Muscle layer of duodenum (tissue), 2 donors: ENCODE measurements around the gene SH3YL1.
A peak's percentile ranks its signal among the peaks of the same experiment; 100 is the strongest.

ENCODE experiments used
- H3K27ac ChIP-seq: one replicate; pipeline ENCODE4 v1.7.0; 2013; ENCODE audit warnings: mild to moderate bottlenecking, low read length
- H3K27me3 ChIP-seq: one replicate; pipeline ENCODE4 v1.7.0; 2013; ENCODE audit warnings: low read depth, mild to moderate bottlenecking, control low read depth, low read length
- H3K36me3 ChIP-seq, 2 donors: one replicate each; pipeline ENCODE4 v1.7.0; 2013; ENCODE audit warnings: low read length in 2 of 2, control low read depth in 1 of 2, mild to moderate bottlenecking in 1 of 2; ENCODE audit not compliant: insufficient read depth in 2 of 2, control insufficient read depth in 1 of 2
- H3K4me1 ChIP-seq, 2 donors: one replicate each; pipeline ENCODE4 v1.7.0; 2013; ENCODE audit warnings: low read length in 2 of 2, mild to moderate bottlenecking in 2 of 2, control low read depth in 1 of 2, moderate library complexity in 1 of 2; ENCODE audit not compliant: insufficient read depth in 2 of 2, control insufficient read depth in 1 of 2
- H3K4me3 ChIP-seq, 2 donors: one replicate each; pipeline ENCODE4 v1.7.0; 2013; ENCODE audit warnings: low read length in 2 of 2, low read depth in 1 of 2, mild to moderate bottlenecking in 1 of 2
- H3K9me3 ChIP-seq, 2 donors: one replicate each; pipeline ENCODE4 v1.7.0; 2013; ENCODE audit warnings: low read length in 2 of 2, control low read depth in 1 of 2, mild to moderate bottlenecking in 1 of 2; ENCODE audit not compliant: control insufficient read depth in 1 of 2
- donor health status: healthy.

Gene SH3YL1

GRCh38 chr2:264493-265468, 949 bp upstream of the SH3YL1 start, which contains the start of gene ACP1:
Gene ACP1, plus strand, starts transcription at chr2:264947. Its CDS starts 18 bp downstream, at chr2:264965.
- Histone ChIP-seq H3K4me1 (peaks cover 0 to 21% of the 10 kb centered on the region in 2 donors), H3K4me3 (peak within 1 kb of the TSS; percentile 77 to 96), H3K27me3 (no peaks in the 10 kb centered on the region), H3K9me3 (no peaks in the 10 kb centered on the region), H3K27ac (peak within 1 kb of the TSS; percentile 62), H3K36me3 (peaks cover 0 to 3% of the 10 kb centered on the region in 2 donors)

GRCh38 chr2:263022-263738, 652 bp downstream of the SH3YL1 start:
- Histone ChIP-seq H3K27me3 (no peaks in the 10 kb centered on the region), H3K4me3 (peak overlapping the region; percentile 55 to 96), H3K4me1 (peaks cover 0 to 16% of the 10 kb centered on the region in 2 donors), H3K36me3 (peaks cover 0 to 3% of the 10 kb centered on the region in 2 donors), H3K27ac (peak overlapping the region; percentile 62), H3K9me3 (no peaks in the 10 kb centered on the region)

GRCh38 chr2:262117-262516, 1.7 kb downstream of the SH3YL1 start:
- Histone ChIP-seq H3K4me3 (no peak overlapping the region), H3K9me3 (peaks cover 0 to 8% of the 10 kb centered on the region in 2 donors), H3K27me3 (no peaks in the 10 kb centered on the region), H3K36me3 (peaks cover 0 to 3% of the 10 kb centered on the region in 2 donors), H3K27ac (peak overlapping the region; percentile 3), H3K4me1 (peaks cover 0 to 15% of the 10 kb centered on the region in 2 donors)

- peaks cover 0 to 6% of the 10 kb centered on the region in 2 donors for H3K4me1 ChIP-seq
- H3K27ac ChIP-seq: no peak overlapping the region
- peaks cover 0 to 3% of the 10 kb centered on the region in 2 donors for H3K36me3 ChIP-seq
- H3K27me3 ChIP-seq: no peaks in the 10 kb centered on the region
- no peak overlapping the region for H3K4me3 ChIP-seq
- H3K9me3 ChIP-seq: peaks cover 0 to 8% of the 10 kb centered on the region in 2 donors
Measured at GRCh38 chr2:260507-261161, 3.2 kb downstream of the SH3YL1 start.

DNA sequence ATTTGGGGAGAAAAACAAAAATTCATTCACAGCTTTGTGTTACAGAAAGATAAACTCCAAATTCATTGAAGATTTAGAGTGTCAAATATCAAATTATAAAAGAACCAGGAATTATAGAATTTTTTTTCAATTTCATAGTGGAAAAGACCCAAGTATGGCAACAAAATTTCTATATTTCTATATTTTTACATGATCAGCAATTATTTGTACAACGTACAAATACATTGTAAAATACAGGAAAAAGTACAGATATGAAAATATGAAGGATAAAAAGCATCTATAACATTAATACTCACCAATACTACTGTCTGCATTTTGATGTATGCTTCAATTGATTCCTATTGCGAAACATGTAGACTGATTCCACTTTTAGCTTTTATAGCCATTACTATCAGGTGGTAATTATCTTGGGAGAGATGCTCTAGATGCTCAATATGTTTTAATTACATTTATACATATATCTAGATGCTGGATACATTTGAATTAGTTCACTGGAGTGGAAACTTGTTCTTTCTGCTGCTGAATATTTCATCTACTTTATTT, 4.0 kb downstream of the SH3YL1 start:
- H3K4me3 ChIP-seq: no peak overlapping the region
- peaks cover 0 to 8% of the 10 kb centered on the region in 2 donors for H3K9me3 ChIP-seq
- H3K27ac ChIP-seq: no peak overlapping the region
- H3K4me1 ChIP-seq: no peaks in the 10 kb centered on the region
- H3K36me3 ChIP-seq: peaks cover 0 to 3% of the 10 kb centered on the region in 2 donors
- no peaks in the 10 kb centered on the region for H3K27me3 ChIP-seq

DNA sequence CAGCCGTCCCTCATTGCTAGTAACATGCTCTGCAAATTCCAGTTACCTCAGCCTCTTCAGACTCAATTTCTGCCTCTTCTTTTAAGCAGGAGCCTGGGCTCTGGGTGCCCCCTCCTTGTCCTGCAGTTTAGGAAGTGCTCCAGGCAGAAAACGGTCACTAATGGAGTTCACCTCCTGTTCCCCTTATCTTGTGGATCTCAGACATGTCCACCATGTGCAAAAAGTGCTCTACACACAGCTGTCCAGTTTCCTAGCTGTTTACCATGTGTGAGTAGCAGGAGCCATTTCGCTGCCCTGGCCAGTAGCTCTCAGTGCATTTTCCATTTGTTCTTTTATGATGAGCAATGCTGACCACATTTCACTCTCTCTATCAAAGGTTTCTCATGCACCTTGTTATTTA, 4.9 kb downstream of the SH3YL1 start:
- H3K27ac ChIP-seq: no peak overlapping the region
- peaks cover 0 to 8% of the 10 kb centered on the region in 2 donors for H3K9me3 ChIP-seq
- peaks cover 0 to 3% of the 10 kb centered on the region in 2 donors for H3K36me3 ChIP-seq
- H3K4me1 ChIP-seq: no peaks in the 10 kb centered on the region
- H3K4me3 ChIP-seq: no peak overlapping the region
- no peaks in the 10 kb centered on the region for H3K27me3 ChIP-seq

- no peak overlapping the region for H3K27ac ChIP-seq
- H3K27me3 ChIP-seq: no peaks in the 10 kb centered on the region
- no peaks in the 10 kb centered on the region for H3K4me1 ChIP-seq
- no peak overlapping the region for H3K4me3 ChIP-seq
- H3K9me3 ChIP-seq: peaks cover 0 to 8% of the 10 kb centered on the region in 2 donors
- H3K36me3 ChIP-seq: peaks cover 0 to 3% of the 10 kb centered on the region in 2 donors
Measured at GRCh38 chr2:257842-258241, 6.0 kb downstream of the SH3YL1 start.

GRCh38 chr2:257429-257828, 6.4 kb downstream of the SH3YL1 start:
- no peak overlapping the region for H3K4me3 ChIP-seq
- peaks cover 0 to 8% of the 10 kb centered on the region in 2 donors for H3K9me3 ChIP-seq
- peaks cover 0 to 3% of the 10 kb centered on the region in 2 donors for H3K36me3 ChIP-seq
- no peaks in the 10 kb centered on the region for H3K27me3 ChIP-seq
- H3K27ac ChIP-seq: no peak overlapping the region
- no peaks in the 10 kb centered on the region for H3K4me1 ChIP-seq

- H3K27me3 ChIP-seq: no peaks in the 10 kb centered on the region
- H3K36me3 ChIP-seq: peaks cover 0 to 8% of the 10 kb centered on the region in 2 donors
- no peak overlapping the region for H3K27ac ChIP-seq
- H3K4me1 ChIP-seq: no peaks in the 10 kb centered on the region
- H3K9me3 ChIP-seq: peaks cover 0 to 8% of the 10 kb centered on the region in 2 donors
- no peak overlapping the region for H3K4me3 ChIP-seq
Measured at GRCh38 chr2:256094-256493, 7.7 kb downstream of the SH3YL1 start.

DNA sequence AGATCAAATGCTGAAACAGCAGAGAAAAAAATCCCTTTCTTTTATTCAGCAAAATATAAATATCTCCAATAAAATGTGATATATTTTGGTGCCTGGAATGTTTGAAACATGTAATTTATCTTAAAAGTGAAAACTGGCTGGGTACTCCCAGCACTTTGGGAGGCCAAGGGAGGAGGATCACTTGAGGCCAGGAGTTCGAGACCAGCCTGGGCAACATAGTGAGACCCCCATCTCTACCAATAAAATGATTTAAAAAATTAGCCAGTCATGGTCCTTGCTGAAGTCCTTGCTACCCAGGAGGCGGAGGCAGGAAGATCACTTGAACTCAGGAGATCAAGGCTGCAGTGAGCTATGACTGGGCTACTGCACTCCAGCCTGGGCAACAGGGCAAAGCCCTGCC, 8.6 kb downstream of the SH3YL1 start:
- H3K9me3 ChIP-seq: peaks cover 0 to 8% of the 10 kb centered on the region in 2 donors
- H3K36me3 ChIP-seq: peaks cover 0 to 6% of the 10 kb centered on the region in 2 donors
- no peak overlapping the region for H3K27ac ChIP-seq
- no peak overlapping the region for H3K4me3 ChIP-seq
- no peaks in the 10 kb centered on the region for H3K4me1 ChIP-seq
- H3K27me3 ChIP-seq: no peaks in the 10 kb centered on the region
